Smooth muscle cell (in vitro differentiated cells): ENCODE data around the gene PYCR2. TPM values are rescaled to one million over a fixed set of nuclear protein-coding genes. Genes with fewer than 3 reads are reported as not detected.

Experiments
- DNase-seq: peaks from one replicate; lab custom pipeline; 2025; ENCODE audit not compliant: unreplicated experiment; lab: John Stamatoyannopoulos, UW
- H2AFZ ChIP-seq: fragments of 200-600 bp; sonication (generic); 2 replicates; pipeline ENCODE4 v1.6.0; 2016; ENCODE audit warnings: antibody characterized with exemption, low read depth, mild to moderate bottlenecking
- H3F3A ChIP-seq: fragments of 200-600 bp; sonication (generic); 2 replicates; pipeline ENCODE4 v1.6.0; 2017; ENCODE audit warnings: antibody characterized with exemption, low read depth
- H3K27ac ChIP-seq: fragments of 200-600 bp; sonication (generic); 2 replicates; pipeline ENCODE4 v1.5.1; 2016; ENCODE audit warnings: low read depth, mild to moderate bottlenecking
- H3K27me3 ChIP-seq: fragments of 200-600 bp; sonication (generic); 2 replicates; pipeline ENCODE4 v1.6.1; 2016; ENCODE audit warnings: low read depth, mild to moderate bottlenecking
- H3K36me3 ChIP-seq: fragments of 200-600 bp; sonication (generic); 2 replicates; pipeline ENCODE4 v1.5.1; 2016; ENCODE audit warnings: low read depth
- H3K4me1 ChIP-seq: fragments of 200-600 bp; sonication (generic); 2 replicates; pipeline ENCODE4 v1.5.1; 2016; ENCODE audit warnings: low read depth
- H3K4me2 ChIP-seq: fragments of 200-600 bp; sonication (generic); 2 replicates; pipeline ENCODE4 v1.6.0; 2016; ENCODE audit warnings: mild to moderate bottlenecking
- H3K4me3 ChIP-seq: fragments of 200-600 bp; sonication (generic); 2 replicates; pipeline ENCODE4 v1.5.1; 2016; ENCODE audit warnings: mild to moderate bottlenecking
- H3K79me2 ChIP-seq: fragments of 200-600 bp; sonication (generic); 2 replicates; pipeline ENCODE4 v1.6.0; 2016; ENCODE audit warnings: low read depth, mild to moderate bottlenecking
- H3K9ac ChIP-seq: fragments of 200-600 bp; sonication (generic); 2 replicates; pipeline ENCODE4 v1.6.0; 2016; ENCODE audit warnings: low read depth
- H3K9me3 ChIP-seq: fragments of 200-600 bp; sonication (generic); replicated peaks from 2 replicates; pipeline ENCODE4 v1.5.1; 2016; ENCODE audit warnings: low read depth
- H4K20me1 ChIP-seq: fragments of 200-600 bp; sonication (generic); 2 replicates; pipeline ENCODE4 v1.6.0; 2016; ENCODE audit warnings: low read depth
- WGBS: methylation state at CpG from one replicate; pipeline ENCODE4 v1.1.7; 2016; ENCODE audit warnings: low lambda C conversion rate; 5-methylcytosine and 5-hydroxymethylcytosine counted together
- polyA plus RNA-seq: library from polyadenylated mRNA; unstranded; fragments of >200 nt; fragmentation: Nextera tagmentation; extraction: Ambion mirVana; gene quantifications from 2 replicates; pipeline ENCODE4 v1.2.1, GENCODE V29; 2016
- total RNA-seq: library from RNA; depleted of rRNA; stranded (reverse); fragments of >200 nt; gene quantifications from 2 replicates; pipeline ENCODE4 v1.2.3, GENCODE V29; 2014
- TF ChIP-seq, protein P1 (sequence below): fragments of 200-600 bp; sonication (generic); IDR thresholded peaks from 2 replicates; pipeline ENCODE4 v1.5.1; 2017; ENCODE audit warnings: borderline replicate concordance, mild to moderate bottlenecking, antibody characterized with exemption; ENCODE audit not compliant: insufficient read depth, poor library complexity, severe bottlenecking

Gene PYCR2
- total and polyA plus RNA-seq, 2 experiments from 2014 or later, result 20.1 to 40.5 TPM

DNA sequence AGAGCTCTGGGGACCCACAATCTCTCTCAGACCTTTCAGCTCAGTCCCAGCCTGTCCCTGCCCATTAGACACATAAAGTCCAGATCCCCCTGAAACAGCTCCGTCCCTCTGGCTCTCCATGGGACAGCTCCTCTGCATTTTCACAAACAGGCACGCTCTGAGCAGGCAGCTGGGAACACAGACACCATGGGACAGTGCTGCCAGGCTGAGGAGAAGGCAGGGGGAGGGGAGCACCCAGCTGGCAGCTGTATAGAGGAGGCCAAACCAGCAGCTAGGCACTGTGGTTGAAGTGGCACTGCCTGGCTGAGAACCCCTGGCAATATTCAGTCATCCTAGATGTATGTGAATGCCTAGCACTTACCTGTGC is 43.8 kb downstream of the PYCR2 start:
- Histone ChIP-seq H3K4me3 (no peak overlapping the region), H3K4me2 (no peak overlapping the region)

GRCh38 chr1:225879521-225880221 is 44.4 kb downstream of the PYCR2 start:
- TF ChIP-seq, protein P1, sequence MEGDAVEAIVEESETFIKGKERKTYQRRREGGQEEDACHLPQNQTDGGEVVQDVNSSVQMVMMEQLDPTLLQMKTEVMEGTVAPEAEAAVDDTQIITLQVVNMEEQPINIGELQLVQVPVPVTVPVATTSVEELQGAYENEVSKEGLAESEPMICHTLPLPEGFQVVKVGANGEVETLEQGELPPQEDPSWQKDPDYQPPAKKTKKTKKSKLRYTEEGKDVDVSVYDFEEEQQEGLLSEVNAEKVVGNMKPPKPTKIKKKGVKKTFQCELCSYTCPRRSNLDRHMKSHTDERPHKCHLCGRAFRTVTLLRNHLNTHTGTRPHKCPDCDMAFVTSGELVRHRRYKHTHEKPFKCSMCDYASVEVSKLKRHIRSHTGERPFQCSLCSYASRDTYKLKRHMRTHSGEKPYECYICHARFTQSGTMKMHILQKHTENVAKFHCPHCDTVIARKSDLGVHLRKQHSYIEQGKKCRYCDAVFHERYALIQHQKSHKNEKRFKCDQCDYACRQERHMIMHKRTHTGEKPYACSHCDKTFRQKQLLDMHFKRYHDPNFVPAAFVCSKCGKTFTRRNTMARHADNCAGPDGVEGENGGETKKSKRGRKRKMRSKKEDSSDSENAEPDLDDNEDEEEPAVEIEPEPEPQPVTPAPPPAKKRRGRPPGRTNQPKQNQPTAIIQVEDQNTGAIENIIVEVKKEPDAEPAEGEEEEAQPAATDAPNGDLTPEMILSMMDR, result no peak
- H3K9me3 ChIP-seq, result no peaks in the 10 kb centered on the region
- WGBS, result 78% methylated on average over 8 of the region's 8 CpGs
- no peaks in the 10 kb centered on the region for H3K36me3 ChIP-seq
- peaks cover 34% of the 10 kb centered on the region for H4K20me1 ChIP-seq
- no peaks in the 10 kb centered on the region for H3F3A ChIP-seq
- no peak overlapping the region for H2AFZ ChIP-seq
- H3K4me1 ChIP-seq, result no peaks in the 10 kb centered on the region
- no peaks in the 10 kb centered on the region for H3K27me3 ChIP-seq
- H3K4me2 ChIP-seq, result no peak overlapping the region
- H3K4me3 ChIP-seq, result no peak overlapping the region
- no peak overlapping the region for H3K27ac ChIP-seq
- H3K9ac ChIP-seq, result no peak overlapping the region
- DNase-seq, result no peak
- H3K79me2 ChIP-seq, result peaks cover 3% of the 10 kb centered on the region

More for the DNA sequence above, 43.8 kb downstream of the PYCR2 start:
- Histone ChIP-seq H2AFZ (no peak overlapping the region), H3K9ac (no peak overlapping the region), H3K4me1 (no peaks in the 10 kb centered on the region), H4K20me1 (peaks cover 31% of the 10 kb centered on the region), H3K9me3 (no peaks in the 10 kb centered on the region), H3K27me3 (no peaks in the 10 kb centered on the region), H3K27ac (no peak overlapping the region), H3K36me3 (no peaks in the 10 kb centered on the region), H3K79me2 (peaks cover 3% of the 10 kb centered on the region), H3F3A (no peaks in the 10 kb centered on the region)
- DNase-seq, result no peak
- TF ChIP-seq, protein P1, result no peak
- 89% methylated on average over 2 of the region's 2 CpGs for WGBS

GRCh38 chr1:225878282-225878681 is 45.8 kb downstream of the PYCR2 start:
- 92% methylated on average over 4 of the region's 4 CpGs for whole genome bisulfite sequencing
- Histone ChIP-seq H3K27me3 (no peaks in the 10 kb centered on the region), H3K4me1 (no peaks in the 10 kb centered on the region), H4K20me1 (peaks cover 47% of the 10 kb centered on the region), H3F3A (no peaks in the 10 kb centered on the region), H3K4me3 (no peak overlapping the region), H3K36me3 (no peaks in the 10 kb centered on the region), H3K9me3 (no peaks in the 10 kb centered on the region), H3K27ac (no peak overlapping the region), H2AFZ (no peak overlapping the region), H3K9ac (no peak overlapping the region), H3K4me2 (no peak overlapping the region), H3K79me2 (peaks cover 3% of the 10 kb centered on the region)
- no peak for DNase-seq
- TF ChIP-seq, protein P1, result no peak

DNA sequence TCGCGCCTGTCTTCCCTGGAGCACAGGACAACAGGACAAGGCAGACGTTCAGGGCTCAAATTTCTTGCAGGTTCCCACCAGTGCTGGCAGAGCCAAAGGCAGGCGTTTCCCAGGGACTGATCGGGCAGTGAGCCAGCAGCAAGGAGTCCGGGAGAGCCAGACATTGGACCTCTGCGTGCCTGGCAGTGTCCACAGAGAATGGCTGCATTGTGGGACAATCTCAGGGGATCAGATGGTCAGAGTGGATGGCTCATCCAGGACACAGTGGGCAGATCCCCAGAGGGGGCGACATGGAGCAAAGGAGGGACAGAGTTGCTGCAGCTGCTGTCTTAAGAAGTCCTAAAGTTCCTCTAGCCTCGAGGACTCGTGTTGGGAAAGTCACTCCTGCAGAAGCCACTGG is 46.5 kb downstream of the PYCR2 start:
- 66% methylated on average over 10 of the region's 10 CpGs for WGBS
- Histone ChIP-seq H3K9me3 (no peaks in the 10 kb centered on the region), H2AFZ (no peak overlapping the region), H4K20me1 (peaks cover 53% of the 10 kb centered on the region), H3K9ac (no peak overlapping the region), H3K4me1 (no peaks in the 10 kb centered on the region), H3K4me2 (no peak overlapping the region), H3F3A (no peaks in the 10 kb centered on the region), H3K36me3 (no peaks in the 10 kb centered on the region), H3K79me2 (peaks cover 3% of the 10 kb centered on the region), H3K27me3 (no peaks in the 10 kb centered on the region), H3K4me3 (no peak overlapping the region), H3K27ac (no peak overlapping the region)
- TF ChIP-seq, protein P1, result peak; percentile 35
- peak; percentile 7 for DNase-seq
